Bronchial epithelial cell (primary cell): ENCODE results near the gene VEZF1. TPM values are rescaled to one million over a fixed set of nuclear protein-coding genes. Genes with fewer than 3 reads are reported as not detected.

Experiments used
- DNase-seq: peaks from one replicate; pipeline ENCODE4 v3.0.0-alpha.2; 2010; ENCODE audit warnings: low read depth
- FAIRE-seq: peaks from 2 replicates; lab custom pipeline; 2011; peaks lifted over from hg19 to GRCh38; lab: Jason Lieb, UNC
- H3K27me3 ChIP-seq: 2 replicates; pipeline ENCODE4 v1.5.1; 2011; ENCODE audit warnings: low read length; ENCODE audit not compliant: control insufficient read depth, insufficient read depth
- H3K36me3 ChIP-seq: 2 replicates; pipeline ENCODE4 v1.5.1; 2011; ENCODE audit warnings: low read length; ENCODE audit not compliant: control insufficient read depth, insufficient read depth
- H3K4me3 ChIP-seq: 2 replicates; pipeline ENCODE4 v1.5.1; 2011; ENCODE audit warnings: mild to moderate bottlenecking, low read depth, low read length, control low read depth
- CTCF ChIP-seq: IDR thresholded peaks from 2 replicates; pipeline ENCODE4 v1.5.1; 2011; ENCODE audit warnings: mild to moderate bottlenecking, moderate library complexity, low read length, control low read depth, inconsistent platforms; ENCODE audit not compliant: insufficient read depth, severe bottlenecking
- total RNA-seq: library from RNA; depleted of rRNA; stranded (reverse); fragments of >200 nt; gene quantifications from 2 replicates; pipeline ENCODE4 v1.2.1, GENCODE V29; 2014

VEZF1 gene
- 17.3 and 23.2 TPM in 2 replicates for total RNA-seq

- FAIRE-seq (no peak), DNase-seq (no peak)
- TF ChIP-seq CTCF, result no peak
- no peaks in the 10 kb centered on the region for H3K27me3 ChIP-seq
- peaks cover 1% of the 10 kb centered on the region for H3K36me3 ChIP-seq
- H3K4me3 ChIP-seq, result peak within 1 kb of the TSS; percentile 80
Measured at GRCh38 chr17:57987581-57988300, at the start of gene VEZF1. Gene VEZF1, minus strand, starts transcription at chr17:57988254. Its CDS starts 143 bp downstream, at chr17:57988111.

GRCh38 chr17:58032691-58033415, 44.8 kb upstream of the VEZF1 start:
- no peaks in the 10 kb centered on the region for H3K36me3 ChIP-seq
- no peak for TF ChIP-seq CTCF
- DNase-seq (no peak), FAIRE-seq (no peak)
- no peak overlapping the region for H3K4me3 ChIP-seq
- H3K27me3 ChIP-seq, result no peaks in the 10 kb centered on the region

- Histone ChIP-seq H3K4me3 (no peak overlapping the region), H3K27me3 (no peaks in the 10 kb centered on the region), H3K36me3 (no peaks in the 10 kb centered on the region)
- FAIRE-seq, result no peak
- no peak for DNase-seq
- no peak for TF ChIP-seq CTCF
Measured at GRCh38 chr17:58028578-58028977, 40.5 kb upstream of the VEZF1 start.

GRCh38 chr17:58020401-58020800, 32.3 kb upstream of the VEZF1 start:
- H3K36me3 ChIP-seq, result no peaks in the 10 kb centered on the region

GRCh38 chr17:58019521-58019920, 31.5 kb upstream of the VEZF1 start:
- no peaks in the 10 kb centered on the region for H3K36me3 ChIP-seq
- no peak for FAIRE-seq
- no peak overlapping the region for H3K4me3 ChIP-seq
- TF ChIP-seq CTCF, result no peak
- no peak for DNase-seq
- no peaks in the 10 kb centered on the region for H3K27me3 ChIP-seq

More at GRCh38 chr17:58020401-58020800, 32.3 kb upstream of the VEZF1 start:
- no peak overlapping the region for H3K4me3 ChIP-seq
- DNase-seq (no peak), FAIRE-seq (no peak)
- H3K27me3 ChIP-seq, result no peaks in the 10 kb centered on the region
- TF ChIP-seq CTCF, result no peak
